ENCODE data around the gene RBM20.

DNA sequence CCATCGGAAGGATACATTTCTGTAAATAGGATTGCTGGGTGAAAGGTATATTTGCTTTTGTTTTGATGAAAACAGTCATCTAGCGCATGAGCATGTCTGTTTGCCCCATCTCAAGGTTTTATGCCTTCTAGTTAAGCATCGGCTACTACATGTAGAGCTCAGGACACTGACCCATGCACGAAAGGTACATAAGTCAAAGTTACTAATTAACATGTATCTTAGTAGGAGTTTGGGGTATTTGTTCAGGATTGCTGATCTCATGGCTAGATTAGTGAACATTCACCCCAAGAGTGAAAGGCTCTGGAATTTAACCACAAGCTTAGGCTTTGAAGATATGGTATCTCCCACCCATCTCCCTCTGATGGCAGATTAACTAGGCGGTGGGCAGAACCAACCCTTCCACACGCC, 91.5 kb downstream of the RBM20 start:
- TF ChIP-seq, protein P1, sequence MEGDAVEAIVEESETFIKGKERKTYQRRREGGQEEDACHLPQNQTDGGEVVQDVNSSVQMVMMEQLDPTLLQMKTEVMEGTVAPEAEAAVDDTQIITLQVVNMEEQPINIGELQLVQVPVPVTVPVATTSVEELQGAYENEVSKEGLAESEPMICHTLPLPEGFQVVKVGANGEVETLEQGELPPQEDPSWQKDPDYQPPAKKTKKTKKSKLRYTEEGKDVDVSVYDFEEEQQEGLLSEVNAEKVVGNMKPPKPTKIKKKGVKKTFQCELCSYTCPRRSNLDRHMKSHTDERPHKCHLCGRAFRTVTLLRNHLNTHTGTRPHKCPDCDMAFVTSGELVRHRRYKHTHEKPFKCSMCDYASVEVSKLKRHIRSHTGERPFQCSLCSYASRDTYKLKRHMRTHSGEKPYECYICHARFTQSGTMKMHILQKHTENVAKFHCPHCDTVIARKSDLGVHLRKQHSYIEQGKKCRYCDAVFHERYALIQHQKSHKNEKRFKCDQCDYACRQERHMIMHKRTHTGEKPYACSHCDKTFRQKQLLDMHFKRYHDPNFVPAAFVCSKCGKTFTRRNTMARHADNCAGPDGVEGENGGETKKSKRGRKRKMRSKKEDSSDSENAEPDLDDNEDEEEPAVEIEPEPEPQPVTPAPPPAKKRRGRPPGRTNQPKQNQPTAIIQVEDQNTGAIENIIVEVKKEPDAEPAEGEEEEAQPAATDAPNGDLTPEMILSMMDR (conservative IDR thresholded peaks at IDR 0.05), result no peak
- TF ChIP-seq EZH2 (IDR thresholded peaks at IDR 0.05; ENCODE audit: low read depth), result no peak

Data from PC-9 (cell line).